Smooth muscle cell of the brain vasculature (primary cell): Measurements from ENCODE around the gene FGF22.
"Not testable (repeated sequence)": the region's sequence is repeated elsewhere in the genome, so short reads cannot be mapped to it uniquely, and the experiment has no call there.

Experiments used
- DNase-seq: peaks from one replicate; pipeline ENCODE4 v3.0.0-alpha.2; 2012; ENCODE audit warnings: low read depth, low spot score

The FGF22 gene

DNA sequence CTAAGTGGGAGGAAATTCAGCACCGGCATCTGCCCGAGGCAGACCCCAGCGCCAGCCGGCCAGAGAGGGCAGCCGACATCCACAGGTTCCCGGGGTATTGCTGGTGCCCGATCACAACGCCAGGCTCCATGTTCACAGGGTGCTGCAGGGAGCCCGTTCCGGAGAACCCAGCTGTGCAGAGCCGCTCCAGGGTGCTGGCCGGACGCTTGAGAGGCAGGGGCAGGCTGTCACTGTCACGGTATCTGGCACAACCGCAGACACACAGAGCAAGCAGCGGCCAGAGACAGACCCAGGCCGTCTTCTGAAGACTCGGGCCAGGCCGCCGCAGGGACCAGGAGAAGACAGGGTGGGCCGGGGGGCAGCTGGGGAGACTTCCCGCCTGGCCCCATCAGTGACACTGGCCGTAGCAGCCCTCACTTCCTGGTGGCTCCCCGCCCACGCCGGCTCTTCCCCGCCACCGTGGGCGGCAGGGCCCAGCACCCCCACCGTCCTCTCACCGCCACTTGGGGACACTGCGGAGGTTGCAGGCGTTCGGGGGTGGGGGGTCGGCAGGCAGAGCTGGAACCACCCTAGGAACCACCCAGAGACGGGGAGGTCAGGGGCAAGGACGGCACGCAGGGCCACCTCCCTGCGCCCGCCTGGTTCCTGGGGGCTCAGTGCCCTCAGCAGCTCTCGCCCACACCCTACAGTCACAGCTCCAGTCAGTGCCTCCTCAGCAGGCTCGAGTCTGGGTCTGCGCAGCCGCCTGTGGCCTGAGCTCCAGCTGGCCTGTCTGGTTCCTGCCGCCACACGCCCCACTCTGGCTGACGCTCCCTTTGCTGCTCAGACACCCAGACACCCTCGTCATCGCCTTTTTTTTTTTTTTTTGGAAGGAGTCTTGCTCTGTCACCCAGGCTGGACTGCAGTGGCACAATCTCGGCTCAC is 19.5 kb downstream of the FGF22 start:
- DNase-seq = no peak

DNA sequence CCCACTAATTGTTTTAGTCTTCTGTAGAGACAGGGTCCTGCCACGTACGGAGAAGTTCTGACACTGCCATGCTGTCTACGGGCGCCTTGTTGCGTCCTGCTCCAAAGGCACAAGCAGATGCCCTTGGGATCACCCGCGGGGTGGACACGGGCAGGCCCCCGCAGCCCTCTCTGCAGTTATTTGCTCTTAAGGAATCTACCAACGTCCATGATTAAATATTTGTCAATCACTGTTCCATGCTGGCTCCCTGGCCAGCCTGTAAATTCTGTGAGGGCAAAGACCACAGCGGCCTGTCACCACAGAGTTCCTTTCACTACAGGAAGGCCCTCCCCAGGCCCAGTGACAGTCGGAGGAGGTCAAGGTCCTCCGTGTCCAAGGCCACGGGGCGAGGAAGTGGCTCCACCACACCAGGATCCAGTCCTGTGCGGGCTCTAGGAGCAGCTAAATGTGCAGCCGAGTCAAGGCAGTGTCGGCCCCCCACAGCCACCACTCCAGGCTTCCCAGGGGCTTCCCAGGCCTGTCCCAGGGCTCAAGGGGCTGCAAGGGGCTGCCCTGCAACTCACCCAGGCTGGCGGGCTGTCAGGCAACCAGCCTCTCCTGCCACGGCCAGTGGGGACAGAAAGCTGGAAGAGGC is 21.2 kb downstream of the FGF22 start:
- DNase-seq = no peak

DNA sequence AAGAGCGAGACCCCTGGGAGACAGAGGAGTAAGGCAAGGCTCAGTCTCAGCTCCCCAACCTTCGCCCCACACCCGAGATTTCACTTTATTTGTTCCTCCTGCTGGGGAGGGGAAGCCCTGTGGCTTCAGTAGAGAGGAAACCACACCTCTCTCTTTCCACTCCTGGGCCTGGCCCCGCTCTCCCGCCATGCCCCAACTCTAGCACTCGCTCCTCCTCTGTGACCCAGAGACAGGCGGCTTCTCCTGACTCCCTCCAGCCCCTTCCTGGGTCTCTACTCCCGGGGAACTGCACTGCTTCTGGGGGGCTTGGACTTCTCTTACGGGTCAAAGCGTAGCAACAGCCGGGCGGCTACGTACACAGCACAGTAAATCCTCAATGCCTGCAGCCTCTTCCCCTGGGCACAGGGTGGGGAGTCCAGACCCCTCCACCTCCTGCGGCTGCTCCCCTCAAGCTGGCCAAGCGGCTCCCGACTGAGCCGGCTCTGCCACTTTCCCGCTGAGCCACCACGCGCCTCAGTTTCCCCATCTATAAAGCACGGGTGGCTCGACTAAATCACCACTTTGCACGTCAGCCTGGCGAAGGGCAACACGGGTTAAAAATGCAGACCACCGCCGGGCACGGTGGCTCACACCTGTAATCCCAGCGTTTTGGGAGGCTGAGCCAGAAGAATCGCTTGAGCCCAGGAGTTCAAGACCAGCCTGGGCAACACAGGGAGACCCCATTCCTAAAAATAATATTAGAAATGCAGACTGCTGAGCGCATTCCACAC is 21.9 kb downstream of the FGF22 start:
- DNase-seq = no peak

DNA sequence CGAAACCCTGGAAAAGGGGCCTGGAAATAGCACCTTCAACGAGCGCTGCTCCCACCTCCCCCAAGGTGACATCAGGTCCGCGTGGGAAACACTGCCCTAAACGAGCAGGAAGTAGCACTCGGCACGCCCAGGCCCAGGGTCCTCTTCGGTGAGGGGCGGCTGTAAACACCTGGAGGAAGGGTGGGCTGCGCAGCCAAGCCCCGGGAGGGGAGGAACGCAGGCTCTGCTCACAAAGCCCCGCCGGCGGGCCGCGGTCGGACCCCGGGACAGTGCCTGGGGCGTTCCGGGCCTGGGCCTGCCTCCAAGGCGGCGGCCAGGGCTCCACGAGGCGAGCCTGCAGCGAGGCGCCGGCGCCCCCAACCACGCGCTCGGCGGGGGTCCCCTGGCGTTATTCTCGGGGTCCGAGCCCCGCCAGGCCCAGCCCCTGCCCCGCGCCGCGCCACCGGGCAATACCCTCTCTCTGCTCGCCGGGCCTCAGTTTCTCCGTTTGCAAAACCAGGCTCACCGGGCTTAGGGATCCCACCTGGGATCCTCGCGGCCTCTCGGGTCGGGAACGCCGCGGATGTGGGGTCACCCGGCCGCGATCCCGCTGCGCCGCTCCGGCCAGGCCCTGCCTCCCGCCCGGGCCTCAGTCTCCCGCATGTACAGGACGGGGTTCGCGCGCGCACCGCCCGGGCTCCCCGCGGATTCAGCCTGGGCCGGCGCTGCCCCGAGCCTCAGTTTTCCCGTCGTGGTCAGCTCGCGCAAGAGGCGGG is 22.7 kb downstream of the FGF22 start:
- DNase-seq = no peak

DNA sequence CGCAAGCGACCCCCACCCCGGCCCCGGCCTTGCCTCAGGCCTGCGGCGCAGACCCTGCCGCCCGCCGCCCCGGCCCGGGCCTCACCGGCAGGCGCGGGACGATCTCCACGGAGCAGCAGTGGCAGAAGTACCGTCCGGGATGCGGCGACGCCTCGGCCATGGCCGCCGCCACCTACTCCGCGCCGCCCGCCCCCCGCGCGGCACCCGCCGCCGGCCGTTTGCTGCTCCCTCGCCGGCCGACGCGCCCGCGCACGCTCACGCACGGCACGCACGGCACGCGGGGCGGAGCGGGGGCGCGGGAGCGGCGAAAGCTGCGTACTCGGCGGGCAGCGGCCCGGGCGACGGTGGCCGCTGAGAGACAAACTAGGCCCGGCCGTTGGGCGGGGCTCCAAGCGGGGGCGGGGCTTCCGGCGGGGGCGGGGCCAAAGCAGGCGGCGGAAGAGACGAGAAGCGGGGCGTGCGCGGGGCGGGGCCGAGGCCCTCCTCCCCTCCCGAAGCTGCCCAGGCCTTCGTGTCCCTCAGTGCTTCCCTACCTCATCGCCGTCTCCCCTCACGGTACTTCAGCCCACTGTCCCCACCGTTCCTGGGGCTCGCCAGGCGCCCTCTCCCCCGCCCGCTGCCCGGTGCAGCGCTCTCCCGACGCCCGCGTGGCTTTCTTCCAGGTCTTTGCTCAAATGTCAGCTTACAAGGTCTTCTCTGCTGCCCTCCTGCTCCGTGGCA is 23.4 kb downstream of the FGF22 start, which contains the start of gene RNF126:
TSS of gene RNF126 (minus strand) at position 253 of the 720 bp plus-strand sequence. CDS start at position 160, 93 bp downstream.
- peak; percentile 77 for DNase-seq

DNA sequence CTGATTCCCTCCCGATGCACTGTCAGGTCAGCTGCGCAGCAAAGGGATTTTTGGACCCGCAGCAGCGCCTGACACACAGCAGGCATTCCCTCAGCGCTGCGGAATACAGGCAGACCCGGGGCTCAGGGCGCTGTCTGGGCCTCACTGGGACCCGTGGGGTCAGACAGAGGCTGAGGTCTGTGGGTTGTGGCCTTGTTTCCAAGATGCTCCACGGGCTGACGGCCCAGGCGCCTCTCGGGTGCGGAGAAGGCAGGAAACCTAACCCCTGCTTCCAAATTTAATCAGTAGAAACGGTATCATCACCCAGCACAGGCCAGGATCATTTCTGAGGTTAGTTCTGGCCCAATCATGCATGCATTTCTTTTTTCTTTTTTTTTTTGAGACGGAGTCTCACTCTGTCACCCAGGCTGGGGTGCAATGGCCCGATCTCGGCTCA is 24.0 kb downstream of the FGF22 start:
- no peak for DNase-seq

DNA sequence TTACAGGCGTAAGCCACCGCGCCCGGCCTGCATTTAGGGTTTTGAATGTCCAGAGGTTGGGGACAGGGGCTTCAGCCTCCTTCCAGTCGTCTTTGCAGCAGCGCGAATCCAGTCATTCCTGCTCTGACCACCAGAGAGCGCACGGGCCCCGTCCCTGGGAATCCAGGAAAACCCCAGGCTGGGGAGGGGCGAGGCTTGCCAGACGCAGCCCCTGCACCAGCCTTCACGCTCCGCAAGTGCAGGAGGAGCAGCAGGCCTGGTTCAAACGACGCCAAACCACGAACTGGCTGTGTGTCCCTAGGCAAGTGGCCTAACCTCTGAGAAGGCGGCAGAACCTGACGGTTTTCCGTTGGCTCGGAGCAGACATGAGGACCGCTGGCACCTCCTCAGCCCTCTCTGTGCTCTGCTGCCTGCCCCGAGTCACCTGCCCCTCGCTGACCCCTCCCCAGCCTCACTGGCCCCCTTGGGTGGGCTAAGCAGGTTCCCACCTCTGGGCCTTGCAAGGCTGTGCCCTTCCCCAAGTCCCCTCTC is 25.3 kb downstream of the FGF22 start:
- peak; percentile 55 for DNase-seq

DNA sequence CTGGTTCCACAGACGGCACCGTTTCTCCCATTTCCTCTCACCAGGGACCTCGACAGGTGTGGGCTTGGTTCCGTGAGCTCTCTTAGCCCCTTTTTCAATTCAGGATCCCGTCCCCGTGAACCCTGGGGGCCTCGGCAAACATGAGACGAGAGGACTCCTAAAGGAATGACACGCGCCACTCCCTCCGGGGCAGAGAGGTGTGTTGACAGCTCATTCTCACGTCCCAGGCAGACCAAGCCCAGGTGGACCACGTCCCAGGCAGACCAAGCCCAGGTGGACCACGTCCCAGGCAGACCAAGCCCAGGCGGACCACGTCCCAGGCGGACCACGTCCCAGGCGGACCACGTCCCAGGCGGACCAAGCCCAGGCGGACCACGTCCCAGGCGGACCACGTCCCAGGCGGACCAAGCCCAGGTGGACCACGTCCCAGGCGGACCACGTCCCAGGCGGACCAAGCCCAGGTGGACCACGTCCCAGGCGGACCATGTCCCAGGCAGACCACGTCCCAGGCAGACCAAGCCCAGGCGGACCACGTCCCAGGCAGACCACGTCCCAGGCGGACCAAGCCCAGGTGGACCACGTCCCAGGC is 27.4 kb downstream of the FGF22 start:
- DNase-seq = not testable (repeated sequence)

DNA sequence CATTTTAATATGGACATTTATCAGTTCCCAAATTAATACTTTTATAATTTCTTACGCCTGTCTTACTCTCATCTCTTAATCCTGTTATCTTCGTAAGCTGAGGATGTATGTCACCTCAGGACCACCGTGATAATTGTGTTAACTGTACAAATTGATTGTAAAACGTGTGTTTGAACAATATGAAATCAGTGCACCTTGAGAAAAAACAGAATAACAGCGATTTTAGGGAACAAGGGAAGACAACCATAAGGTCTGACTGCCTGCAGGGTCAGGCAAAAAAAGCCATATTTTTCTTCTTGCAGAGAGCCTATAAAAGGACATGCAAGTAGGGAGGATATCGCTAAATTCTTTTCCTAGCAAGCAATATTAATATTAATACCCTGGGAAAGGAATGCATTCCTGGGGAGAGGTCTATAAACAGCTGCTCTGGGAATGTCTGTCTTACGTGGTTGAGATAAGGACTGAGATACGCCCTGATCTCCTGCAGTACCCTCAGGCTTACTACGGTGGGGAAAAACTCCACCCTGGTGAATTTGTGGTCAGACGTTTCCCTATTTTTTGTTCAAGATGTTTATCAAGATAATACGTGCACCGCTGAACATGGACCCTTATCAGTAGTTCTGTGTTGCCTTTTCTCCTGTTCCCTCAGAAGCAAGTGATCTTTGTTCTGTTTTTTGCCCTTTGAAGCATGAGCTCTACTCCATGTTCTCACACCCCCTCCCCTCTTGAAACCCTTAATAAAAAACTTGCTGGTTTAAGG is 29.2 kb downstream of the FGF22 start:
- not testable (repeated sequence) for DNase-seq

DNA sequence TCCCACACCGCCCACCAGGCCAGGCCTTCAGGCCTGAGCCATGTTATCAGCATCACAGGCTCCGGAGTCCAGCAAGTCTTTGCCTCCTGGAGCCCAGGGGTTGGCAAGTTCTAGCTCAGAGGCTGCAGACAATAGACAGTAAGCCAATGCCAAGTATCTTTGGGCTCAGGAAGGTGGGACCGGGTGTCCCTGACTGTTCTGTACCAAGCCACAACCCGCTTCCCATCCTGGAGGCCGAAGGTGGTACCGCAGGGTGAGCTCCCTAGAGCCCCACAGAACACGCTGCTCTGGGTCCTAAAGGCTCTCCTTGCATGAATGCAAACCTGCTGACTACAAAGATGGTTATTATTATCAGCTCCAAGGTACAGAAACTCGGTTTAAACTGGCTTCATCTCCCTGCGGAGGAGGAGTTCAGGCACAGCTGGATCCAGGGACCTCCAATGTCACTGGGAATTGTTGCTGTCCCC is 31.0 kb downstream of the FGF22 start:
- DNase-seq = no peak

DNA sequence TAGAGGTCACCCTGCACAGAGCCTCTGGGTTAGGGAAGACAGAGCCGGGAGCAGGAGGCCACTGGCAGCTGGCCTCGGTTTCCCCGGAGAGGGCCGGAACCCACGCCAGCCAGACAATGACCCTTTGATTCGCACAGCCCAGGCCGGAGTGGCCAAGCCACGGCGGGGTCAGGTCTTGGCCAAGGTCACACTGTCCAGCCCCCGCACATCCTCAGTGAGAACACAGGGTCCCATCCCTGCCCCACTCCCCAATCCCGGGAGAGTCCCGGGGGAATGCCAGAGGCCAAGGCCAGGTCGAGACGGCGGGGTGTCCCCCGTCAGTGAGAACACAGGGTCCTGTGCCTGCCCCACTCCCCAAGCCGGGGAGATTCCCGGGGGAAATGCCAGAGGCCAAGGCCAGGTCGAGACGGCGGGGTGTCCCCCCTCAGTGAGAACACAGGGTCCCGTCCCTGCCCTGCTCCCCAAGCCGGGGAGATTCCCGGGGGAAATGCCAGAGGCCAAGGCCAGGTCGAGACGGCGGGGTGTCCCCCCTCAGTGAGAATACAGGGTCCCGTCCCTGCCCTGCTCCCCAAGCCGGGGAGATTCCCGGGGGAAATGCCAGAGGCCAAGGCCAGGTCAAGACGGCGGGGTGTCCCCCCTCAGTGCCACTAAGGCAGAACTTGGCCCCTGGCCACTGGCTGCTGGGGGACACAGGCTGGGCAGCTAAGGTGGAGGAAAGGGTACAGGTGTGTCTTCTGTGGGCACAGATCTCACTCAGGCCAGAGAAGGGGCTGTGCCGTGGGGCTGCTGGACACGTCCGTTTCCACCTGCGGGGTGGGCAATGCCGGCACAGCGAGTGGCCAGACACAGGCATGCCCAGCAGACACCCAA is 34.8 kb downstream of the FGF22 start:
- no peak for DNase-seq

DNA sequence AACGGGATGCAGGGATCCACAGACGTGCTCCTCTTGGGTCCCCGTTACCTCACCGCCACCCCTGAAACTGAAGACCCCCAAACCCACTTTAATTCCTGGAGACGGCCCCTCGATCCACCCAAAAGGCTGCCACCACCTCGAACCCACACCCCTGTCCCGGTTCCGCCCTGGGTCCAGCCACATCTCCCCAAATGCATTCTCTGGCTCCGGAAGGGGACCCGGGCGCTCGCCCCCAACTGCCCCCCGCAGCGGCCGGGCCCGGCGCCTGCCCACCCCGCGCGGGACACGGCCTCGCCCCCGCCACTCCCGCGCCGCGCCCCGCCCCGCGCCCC is 36.3 kb downstream of the FGF22 start:
- DNase-seq = no peak

DNA sequence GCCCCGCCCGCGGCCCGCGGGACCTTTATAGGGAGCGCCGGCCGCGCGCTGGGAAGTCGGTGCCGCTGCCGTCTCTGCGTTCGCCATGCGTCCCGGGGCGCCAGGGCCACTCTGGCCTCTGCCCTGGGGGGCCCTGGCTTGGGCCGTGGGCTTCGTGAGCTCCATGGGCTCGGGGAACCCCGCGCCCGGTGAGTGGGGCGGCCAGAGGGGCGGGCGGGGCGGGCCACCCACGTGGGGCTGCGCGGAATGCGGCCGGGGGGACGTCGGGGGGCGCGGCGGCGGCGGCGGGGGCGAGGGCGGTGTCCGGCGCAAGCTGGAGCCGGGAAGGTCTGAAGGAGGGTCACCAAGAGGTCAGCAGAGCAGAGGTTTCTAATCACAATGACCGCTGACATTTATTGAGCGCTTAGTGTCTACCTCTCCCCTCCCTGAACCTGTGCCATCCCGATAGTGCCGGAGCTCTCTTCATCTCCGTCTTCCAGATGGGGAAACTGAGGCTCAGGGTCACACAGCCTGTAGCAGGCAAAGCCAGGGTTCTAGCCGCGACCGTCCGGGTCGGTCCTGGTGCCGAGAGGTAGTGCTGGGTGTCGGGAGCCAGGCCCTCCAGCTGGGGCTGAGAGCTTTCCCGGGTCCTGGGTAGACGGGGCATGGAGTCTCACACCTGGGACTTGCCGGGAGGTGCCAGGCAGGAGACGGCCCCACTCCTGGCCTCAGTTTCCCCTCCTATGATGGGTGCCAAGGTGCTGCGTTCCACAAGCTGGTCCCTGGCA is 36.8 kb downstream of the FGF22 start, which contains the start of gene FSTL3:
TSS of gene FSTL3 (plus strand) at position 54 of the 767 bp plus-strand sequence. CDS start at position 86, 32 bp downstream.
- DNase-seq = no peak

DNA sequence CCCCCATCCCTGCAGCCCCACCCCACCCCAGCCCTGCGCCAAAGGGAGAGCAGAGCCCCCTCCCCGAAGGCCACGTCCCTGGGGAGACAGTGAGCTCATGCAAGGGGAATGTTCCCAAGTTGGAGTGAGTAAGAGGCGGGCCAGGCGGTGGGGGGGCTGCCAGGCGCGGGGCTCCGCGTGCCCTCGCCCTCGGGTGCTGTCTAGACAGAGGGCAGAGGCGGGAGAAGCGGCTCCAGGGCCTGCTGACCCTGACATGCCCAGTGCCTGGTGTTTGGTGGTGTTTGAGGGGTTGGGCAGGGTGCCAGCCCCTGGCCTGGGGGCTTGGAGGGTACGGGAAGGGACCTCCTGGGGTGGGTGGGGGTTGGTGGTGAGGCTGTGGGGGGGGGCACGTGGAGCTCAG is 37.5 kb downstream of the FGF22 start:
- DNase-seq = no peak

DNA sequence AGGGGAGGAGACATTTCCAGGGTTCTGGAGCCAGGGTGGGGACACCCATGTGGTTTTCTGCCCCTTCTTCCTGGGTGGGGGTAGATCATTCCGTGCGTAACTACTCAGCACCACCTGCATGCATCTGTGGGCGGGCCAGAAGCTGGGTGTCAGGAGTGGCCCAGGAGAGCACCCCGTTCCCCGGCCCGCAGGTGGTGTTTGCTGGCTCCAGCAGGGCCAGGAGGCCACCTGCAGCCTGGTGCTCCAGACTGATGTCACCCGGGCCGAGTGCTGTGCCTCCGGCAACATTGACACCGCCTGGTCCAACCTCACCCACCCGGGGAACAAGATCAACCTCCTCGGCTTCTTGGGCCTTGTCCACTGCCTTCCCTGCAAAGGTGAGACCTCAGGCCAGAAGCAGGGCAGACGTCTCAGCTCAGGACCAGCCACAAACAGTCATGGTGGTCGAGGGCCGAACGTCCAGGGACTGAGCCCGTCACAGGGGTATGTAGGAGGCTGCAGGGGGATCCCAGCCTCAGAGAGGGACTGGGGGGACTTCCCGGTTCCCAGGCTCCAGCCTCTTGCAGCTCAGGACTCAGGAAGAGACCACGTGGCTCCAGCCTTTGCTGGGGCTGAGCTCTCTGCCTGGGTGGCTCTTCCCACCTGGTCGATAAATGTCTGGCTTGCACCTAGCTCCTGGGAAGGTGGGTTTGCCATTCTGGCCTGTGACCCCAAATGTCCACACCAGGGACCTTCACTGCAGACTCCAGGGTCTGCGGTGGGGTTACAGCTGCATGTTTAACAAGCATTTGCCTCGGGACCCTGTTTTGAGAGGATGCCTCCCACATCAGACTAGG is 38.1 kb downstream of the FGF22 start:
- DNase-seq = no peak

DNA sequence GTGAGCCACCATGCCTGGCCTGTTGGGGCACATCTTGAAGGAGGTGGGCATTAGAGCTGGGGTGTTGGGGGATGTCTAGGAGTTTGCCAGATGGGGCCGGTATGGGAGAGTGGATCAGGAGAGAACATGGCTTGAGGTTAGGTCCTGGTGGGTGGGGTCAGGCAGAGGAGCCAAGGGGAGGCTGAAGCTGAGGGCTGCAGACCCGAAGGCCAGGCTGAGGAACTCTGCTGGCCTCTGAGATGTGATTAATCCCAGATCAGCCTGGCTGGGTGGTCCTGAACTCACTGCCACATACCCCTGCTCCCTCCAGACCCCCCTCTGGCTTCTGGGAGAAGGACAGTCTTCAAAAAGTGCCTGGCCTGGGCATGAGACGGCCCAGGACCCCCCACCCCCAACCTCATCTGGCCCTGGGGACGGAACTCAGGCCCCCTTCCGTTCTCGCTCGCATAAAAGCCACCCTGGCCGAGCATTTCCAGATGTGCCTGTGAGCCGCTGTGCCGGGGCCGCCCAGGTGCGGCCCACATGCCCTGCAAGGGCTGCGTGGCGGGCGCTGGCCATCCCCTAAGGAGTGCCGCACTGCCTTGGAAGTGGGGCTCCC is 39.2 kb downstream of the FGF22 start:
- DNase-seq = no peak
